GM18951 (cell line): ENCODE results near the gene GATAD2B.
A peak's percentile ranks its signal among the peaks of the same experiment; 100 is the strongest.

Experiments used
- POLR2A ChIP-seq: IDR thresholded peaks from 4 replicates; pipeline ENCODE4 v1.6.1; 2011; ENCODE audit warnings: mild to moderate bottlenecking; ENCODE audit not compliant: insufficient read length, insufficient read depth; ENCODE audit errors: extremely low read depth
- in situ Hi-C: fragments of 300-500 bp; cut with MboI; formaldehyde crosslinking; loops from one replicate; pipeline ENCODE4 v1.12.0; 2022; ENCODE audit warnings: low sequenced_read_pairs, mixed read lengths, inconsistent platforms; ENCODE audit not compliant: unreplicated experiment

The GATAD2B gene

DNA sequence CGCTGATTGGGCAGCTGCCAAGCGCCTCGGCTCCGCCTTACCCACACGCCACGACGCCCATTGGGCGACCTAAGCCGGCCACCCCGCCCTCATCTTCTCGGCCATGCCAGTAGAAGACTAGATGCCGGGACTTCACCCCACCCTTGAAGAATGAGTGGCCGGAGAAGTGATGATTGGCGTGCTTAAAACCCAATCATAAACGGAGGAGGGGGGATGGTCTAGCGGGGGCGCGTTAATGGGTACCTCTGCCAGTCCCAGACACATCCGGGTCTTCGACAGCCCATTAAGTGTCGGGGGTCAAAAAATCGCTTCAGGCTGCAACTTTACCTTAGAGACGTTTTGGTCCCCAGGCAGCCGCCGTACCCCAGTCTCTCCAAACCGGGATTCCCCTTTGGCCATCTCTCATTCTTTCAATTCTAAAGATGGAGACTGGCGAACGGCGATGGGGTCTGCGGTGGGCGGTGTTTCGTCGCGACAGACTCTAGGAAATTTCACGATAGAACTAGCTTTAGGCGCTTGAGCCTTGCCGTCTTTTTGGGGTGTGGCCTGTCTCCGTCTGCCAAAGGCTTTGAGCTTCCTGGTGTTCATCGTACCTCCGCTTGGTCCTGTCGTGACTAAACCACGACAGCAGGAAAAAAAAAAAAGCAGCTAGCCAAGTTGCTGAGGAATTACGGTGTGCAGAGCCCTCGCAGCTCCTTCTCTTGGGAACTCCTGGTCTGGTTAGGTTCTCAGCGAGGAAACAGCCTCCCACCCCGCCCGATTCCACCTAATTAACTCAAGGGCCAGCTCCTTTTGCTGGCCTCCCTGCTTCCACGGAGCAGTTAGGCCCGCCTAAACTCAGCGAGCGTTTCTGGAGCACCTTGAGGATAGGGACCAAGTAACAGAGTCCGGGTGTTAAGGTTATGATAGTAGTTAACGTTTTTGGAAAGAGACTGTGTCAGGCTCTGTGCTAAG lies at the start of gene GATAD2B:
GATAD2B (minus strand) TSS at position 1 of the 954 bp plus-strand sequence. CDS start 94,625 bp downstream, outside the sequence.
- TF ChIP-seq POLR2A: peak; percentile 74
- in situ Hi-C loops: loop anchor here (10.0 kb wide), 1 partner anchor 88 kb away; no protein-coding TSS in a partner anchor

DNA sequence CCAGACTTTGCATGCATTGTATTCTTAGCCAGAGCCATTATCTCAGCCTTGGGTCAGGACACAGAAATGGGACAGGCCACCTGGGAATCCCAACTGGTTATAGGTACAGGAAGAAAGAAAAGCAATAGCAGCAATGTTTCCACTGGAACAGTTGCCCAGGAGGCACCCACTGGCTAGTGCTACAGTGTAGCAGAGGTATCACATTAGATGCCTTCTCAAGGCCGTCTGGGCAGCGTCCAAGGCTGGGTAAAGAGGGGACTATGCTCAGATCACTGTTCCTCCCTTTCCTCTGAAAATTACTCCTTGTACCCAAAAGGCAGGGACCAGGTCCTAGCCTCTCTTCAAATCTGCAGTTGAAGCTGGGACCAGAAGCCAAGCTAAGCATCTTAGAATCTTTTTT lies 47.6 kb upstream of the GATAD2B start:
- in situ Hi-C loops: no loop called here
- no peak for TF ChIP-seq POLR2A

DNA sequence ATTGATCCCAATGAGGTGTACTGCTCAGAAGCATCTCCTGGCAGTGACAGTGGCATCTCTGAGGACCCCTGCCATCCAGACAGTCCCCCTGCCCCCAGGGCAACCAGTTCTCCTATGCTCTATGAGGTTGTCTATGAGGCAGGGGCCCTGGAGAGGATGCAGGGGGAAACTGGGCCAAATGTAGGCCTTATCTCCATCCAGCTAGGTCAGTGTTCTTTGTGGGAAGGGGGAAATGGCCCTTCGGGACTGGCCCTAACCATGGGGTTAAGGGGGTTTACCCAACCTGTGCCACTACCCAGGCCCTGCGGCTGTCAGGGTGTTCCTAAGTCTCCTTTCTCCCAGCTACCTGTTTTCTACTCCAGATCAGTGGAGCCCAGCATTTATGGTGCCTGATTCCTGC lies 46.2 kb upstream of the GATAD2B start:
- in situ Hi-C loops: no loop called here

DNA sequence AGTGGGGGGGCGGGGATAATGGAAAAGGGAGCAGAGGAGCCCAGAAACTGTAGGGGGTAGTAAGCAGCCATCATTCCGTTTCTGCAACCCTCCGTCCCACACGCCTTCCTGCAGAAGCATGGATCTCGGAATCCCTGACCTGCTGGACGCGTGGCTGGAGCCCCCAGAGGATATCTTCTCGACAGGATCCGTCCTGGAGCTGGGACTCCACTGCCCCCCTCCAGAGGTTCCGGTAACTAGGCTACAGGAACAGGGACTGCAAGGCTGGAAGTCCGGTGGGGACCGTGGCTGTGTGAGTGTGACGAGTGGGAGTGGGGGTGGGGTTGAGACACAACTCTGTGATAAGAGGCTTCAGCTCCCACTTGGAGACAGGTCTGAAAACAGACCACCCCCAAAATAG lies 45.6 kb upstream of the GATAD2B start:
- no peak for TF ChIP-seq POLR2A
- in situ Hi-C loops: no loop called here

More for the DNA sequence above, 46.2 kb upstream of the GATAD2B start:
- TF ChIP-seq POLR2A: no peak

DNA sequence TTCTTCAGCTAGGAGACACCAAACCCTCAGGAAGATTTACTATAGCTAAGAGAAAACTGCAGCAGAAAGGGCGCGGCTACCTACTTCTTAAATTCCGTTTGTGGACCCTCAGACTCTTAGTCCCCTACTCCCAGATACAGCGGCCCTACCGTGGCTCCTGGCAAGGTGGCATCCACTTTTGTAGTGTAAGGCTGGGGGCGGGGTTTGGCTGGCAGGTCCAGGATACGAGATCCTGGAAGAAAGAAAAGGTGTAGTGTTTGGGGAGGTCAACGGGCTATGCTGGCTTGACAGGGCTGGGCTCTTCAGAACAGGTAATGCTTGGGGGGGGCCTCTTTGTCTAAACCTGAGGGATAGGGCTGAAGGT lies 45.2 kb upstream of the GATAD2B start:
- TF ChIP-seq POLR2A: no peak
- in situ Hi-C loops: no loop called here

DNA sequence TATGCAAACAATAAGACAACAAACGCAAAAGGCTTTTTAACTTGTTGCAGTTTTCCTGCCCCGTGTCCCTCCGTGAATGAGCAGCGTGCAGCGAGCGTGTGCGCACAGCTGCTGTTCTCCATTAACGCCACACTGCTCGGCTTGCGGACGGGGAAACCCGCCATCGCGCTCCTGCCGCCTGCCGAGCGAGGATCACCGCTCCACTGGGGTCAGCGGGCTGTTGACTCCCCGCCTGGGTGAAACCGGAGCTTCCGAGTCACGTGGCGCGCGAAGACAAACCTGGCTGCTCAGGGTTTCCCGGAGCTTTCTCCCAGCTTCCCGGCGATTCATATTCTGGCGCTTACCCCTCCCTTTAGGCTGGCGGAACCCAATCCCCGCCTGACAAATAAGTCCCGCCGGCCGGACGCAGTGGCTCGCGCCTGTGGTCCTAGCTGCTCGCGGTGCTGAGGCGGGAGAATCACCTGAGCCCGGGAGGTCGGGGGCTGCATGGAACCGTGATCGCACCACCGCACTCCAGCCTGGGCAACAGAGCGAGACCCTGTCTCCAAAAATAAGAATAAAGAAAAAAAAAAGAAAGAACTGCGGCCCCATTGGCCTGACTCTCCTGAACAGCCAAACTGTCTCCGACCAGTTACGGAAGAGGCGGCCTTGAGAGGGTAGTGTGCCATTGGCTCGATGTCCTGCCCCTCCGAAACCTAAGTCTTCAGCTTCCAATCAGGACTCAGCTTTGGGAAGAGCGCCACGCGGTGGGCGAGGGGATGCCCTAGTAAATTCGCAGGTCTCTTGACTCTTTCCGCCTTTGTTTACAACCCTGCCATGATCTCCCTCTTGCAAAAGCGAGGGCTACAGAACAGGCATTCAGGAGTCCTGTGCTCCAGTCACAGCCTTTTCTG lies 44.6 kb upstream of the GATAD2B start, which contains the start of gene CREB3L4:
CREB3L4 (plus strand) TSS at position 796 of the 893 bp plus-strand sequence. CDS start 624 bp downstream, outside the sequence.
- peak; percentile 75 for TF ChIP-seq POLR2A
- in situ Hi-C loops: no loop called here

DNA sequence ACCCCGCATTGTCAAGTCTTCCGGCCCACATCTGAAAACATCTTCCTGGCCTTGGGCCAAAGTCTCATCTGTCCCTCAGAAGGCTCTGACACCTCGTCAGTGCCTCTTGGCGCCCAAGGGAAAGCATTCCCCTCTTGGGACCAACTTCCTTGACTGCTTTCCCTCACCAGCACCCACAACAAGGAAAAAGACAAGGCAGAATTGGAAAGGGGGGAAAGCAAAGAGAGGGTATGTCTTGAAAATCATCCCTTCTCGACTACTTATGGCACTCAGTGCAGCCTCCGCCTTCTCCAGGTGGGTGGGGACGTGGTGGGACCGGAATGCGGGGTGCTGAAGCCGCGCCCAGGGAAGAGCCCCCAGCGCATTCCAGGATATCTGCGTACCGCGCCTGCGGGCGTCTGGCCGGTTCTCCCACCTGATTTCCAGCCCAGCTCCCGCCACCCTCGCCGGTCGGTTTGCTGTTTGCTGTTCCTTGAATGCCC lies 41.1 kb upstream of the GATAD2B start:
- in situ Hi-C loops: no loop called here
- no peak for TF ChIP-seq POLR2A

DNA sequence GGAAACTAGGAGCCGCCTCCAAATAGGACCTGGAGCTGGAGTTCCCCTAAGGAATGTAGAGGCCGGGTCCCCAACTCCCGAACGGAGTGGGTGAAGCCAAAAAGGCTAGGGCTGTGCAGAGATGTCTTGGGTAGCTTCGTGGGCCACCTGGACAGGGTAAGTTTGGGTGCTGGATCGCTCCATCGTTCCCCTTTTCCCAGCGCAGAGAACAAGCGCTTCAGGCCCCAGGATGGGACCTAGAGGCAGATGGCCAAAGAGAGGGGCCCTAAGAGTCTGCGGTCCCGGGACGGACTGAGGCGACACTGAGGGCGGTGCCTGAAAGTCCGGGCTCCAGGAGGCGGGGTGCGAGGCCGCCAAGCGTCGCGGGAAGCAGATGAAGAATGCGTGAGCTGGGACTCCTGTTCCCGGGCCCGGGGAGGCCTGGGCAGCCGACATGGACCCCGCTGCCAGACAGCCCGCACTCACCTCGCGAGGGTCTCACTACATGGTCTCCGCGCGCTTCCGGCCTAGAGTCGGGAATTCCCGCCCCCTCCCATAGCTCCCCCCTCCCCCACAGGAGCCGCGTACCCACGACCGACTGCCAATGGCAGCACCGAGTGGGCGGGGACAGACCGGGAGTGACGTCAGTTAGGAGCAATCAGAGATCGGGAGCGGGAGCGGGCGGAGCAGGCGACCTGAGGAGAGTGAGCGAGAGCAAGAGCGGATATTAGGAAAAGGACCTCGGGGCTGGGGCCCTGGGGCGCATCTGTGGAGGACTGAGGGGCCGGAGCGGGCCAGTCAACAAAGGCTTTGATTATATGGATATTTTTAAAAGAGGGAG lies 40.5 kb upstream of the GATAD2B start, which contains the start of gene SLC39A1:
SLC39A1 (minus strand) TSS at position 508 of the 820 bp plus-strand sequence. CDS start 822 bp downstream, outside the sequence.
- in situ Hi-C loops: no loop called here
- TF ChIP-seq POLR2A: peak; percentile 84

DNA sequence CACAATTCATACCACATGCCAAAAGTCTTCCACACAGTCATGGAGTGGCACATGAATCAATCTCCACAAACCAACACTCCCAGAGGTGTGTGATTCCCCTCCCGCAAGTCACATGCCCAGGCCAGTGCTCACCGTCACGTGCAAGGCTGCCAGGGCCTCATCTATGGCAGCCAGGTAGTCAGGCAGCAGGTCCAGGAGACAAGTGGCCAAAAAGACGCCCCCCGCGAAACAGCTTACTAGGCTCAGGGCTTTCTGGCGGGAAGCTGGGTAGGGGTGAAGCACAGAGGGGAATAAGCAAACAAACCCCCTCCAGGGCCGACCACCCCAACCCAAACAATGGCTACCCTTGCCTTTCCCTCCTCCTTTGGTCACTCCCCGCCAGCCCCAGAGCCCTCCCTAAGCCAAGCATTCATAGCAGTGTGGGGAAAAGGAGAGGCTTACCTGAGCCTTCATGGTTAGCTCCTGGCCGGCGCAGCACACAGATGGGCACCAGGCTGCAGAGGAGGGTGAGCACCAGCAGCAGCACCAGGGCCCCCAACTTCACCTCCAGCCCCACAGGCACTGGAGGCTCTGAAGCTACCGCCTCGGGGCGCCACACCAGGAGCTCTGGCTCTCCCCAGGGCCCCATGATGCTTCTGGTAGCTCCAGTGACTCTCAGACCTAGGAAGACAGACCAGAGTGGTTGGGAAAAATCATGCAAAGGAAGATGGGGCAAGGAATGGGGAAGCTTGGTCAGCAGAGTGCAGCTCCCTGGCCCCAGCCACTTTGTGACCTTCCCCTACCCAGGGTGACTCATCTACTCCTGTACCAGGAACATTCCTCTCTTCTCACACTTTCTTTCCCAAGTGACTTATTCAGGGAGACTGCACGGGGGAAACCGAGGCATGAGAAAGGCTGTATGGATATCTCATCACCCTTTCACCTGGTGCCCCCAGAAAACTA lies 39.6 kb upstream of the GATAD2B start:
- no peak for TF ChIP-seq POLR2A
- in situ Hi-C loops: no loop called here

DNA sequence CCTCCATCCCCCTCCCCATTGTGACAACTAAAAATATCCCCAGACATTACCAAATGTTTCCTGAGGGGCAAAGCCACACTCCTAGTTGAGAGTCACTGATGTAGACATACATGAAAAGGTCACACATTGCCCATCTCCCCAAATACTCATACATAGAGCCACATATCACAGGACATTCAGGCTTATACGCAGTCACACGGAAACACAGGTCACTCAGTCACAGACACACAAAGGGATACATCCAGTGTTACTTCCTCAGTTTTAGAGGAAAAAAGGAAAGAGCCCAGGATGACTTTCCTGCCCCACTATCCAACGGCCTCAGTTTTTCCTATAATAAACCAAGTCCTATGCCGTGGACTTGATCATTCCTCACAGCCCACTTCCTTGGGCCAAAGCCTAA lies 38.6 kb upstream of the GATAD2B start:
- no peak for TF ChIP-seq POLR2A
- in situ Hi-C loops: no loop called here

DNA sequence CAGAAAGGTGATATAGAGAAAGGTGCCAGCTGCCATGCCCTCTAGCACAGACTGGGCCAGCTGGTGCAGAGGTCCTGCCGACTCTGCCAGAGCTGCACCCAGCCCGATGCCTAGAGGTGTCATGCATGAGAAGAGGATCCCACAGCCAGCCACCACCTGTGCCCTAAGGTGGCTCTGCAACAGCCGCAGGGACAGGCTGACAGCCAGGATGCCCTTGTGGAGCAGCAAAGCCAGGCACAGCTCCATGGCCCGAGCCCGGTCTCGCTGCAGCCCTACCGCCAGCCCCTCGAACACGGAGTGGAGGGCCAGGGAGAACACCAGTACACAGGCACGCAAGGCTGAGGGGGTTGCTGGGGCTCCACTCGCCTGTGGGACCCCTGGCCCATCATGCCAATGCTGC lies 37.4 kb upstream of the GATAD2B start:
- TF ChIP-seq POLR2A: no peak
- in situ Hi-C loops: no loop called here
